ENCODE data around the gene MYL12B. TPM values are rescaled to one million over a fixed set of nuclear protein-coding genes. Genes with fewer than 3 reads are reported as not detected.

The MYL12B gene
- total RNA-seq, 3 donors from 2014 or later (not counting 1 experiment from before 2014, with no cell fraction given): 204 to 214 (median 210) TPM

GRCh38 chr18:3233433-3234168 is 28.3 kb upstream of the MYL12B start:
- Mint-ChIP-seq H3K9me3 (no peaks in the 10 kb centered on the region), H3K4me3 (no peak overlapping the region), H3K4me1 (no peaks in the 10 kb centered on the region), H3K36me3 (no peaks in the 10 kb centered on the region), H3K27ac (no peak overlapping the region), H3K27me3 (ENCODE audit: low read depth in 2 of 2) (no peaks in the 10 kb centered on the region)
- TF ChIP-seq CTCF (IDR thresholded peaks at IDR 0.05): no peak
- H3K4me3 ChIP-seq (ENCODE audit: low read length): no peak overlapping the region
- no peak for DNase-seq
- ATAC-seq: no peak
- H3K27me3 ChIP-seq (ENCODE audit: control insufficient read depth, insufficient read depth, low read length): no peaks in the 10 kb centered on the region
- H3K4me1 ChIP-seq (ENCODE audit: control insufficient read depth, insufficient read depth, low read length): no peaks in the 10 kb centered on the region
- H3K27ac ChIP-seq (ENCODE audit: low read length): no peak overlapping the region
- H3K36me3 ChIP-seq (ENCODE audit: control insufficient read depth, insufficient read depth, low read length): no peaks in the 10 kb centered on the region
- H3K9me3 ChIP-seq (ENCODE audit: control insufficient read depth, insufficient read depth, low read length): no peaks in the 10 kb centered on the region
- 97% methylated on average over 3 of the region's 4 CpGs for WGBS (ENCODE audit: insufficient coverage)
- intact Hi-C loops (cut with micrococcal nuclease): no loop called here

GRCh38 chr18:3234457-3234856 is 27.5 kb upstream of the MYL12B start:
- TF ChIP-seq CTCF (IDR thresholded peaks at IDR 0.05): no peak
- H3K9me3 Mint-ChIP-seq: no peaks in the 10 kb centered on the region
- intact Hi-C loops (cut with micrococcal nuclease): no loop called here
- H3K4me1 ChIP-seq (ENCODE audit: control insufficient read depth, insufficient read depth, low read length): no peaks in the 10 kb centered on the region
- no peak overlapping the region for H3K27ac Mint-ChIP-seq
- H3K36me3 ChIP-seq (ENCODE audit: control insufficient read depth, insufficient read depth, low read length): no peaks in the 10 kb centered on the region
- H3K4me3 ChIP-seq (ENCODE audit: low read length): no peak overlapping the region
- WGBS (ENCODE audit: insufficient coverage): 71% methylated on average over 5 of the region's 5 CpGs
- H3K27me3 ChIP-seq (ENCODE audit: control insufficient read depth, insufficient read depth, low read length): no peaks in the 10 kb centered on the region
- H3K4me3 Mint-ChIP-seq: no peak overlapping the region
- DNase-seq: no peak
- no peaks in the 10 kb centered on the region for H3K36me3 Mint-ChIP-seq
- no peaks in the 10 kb centered on the region for H3K27me3 Mint-ChIP-seq (ENCODE audit: low read depth in 2 of 2)
- H3K27ac ChIP-seq (ENCODE audit: low read length): no peak overlapping the region
- H3K9me3 ChIP-seq (ENCODE audit: control insufficient read depth, insufficient read depth, low read length): no peaks in the 10 kb centered on the region
- H3K4me1 Mint-ChIP-seq: peaks cover 0 to 5% of the 10 kb centered on the region in 2 donors
- ATAC-seq: no peak

- Histone ChIP-seq H3K27ac (ENCODE audit: low read length) (no peak overlapping the region), H3K4me1 (ENCODE audit: control insufficient read depth, insufficient read depth, low read length) (no peaks in the 10 kb centered on the region), H3K9me3 (ENCODE audit: control insufficient read depth, insufficient read depth, low read length) (no peaks in the 10 kb centered on the region), H3K27me3 (ENCODE audit: control insufficient read depth, insufficient read depth, low read length) (no peaks in the 10 kb centered on the region), H3K36me3 (ENCODE audit: control insufficient read depth, insufficient read depth, low read length) (no peaks in the 10 kb centered on the region), H3K4me3 (ENCODE audit: low read length) (no peak overlapping the region)
- TF ChIP-seq CTCF (IDR thresholded peaks at IDR 0.05): no peak
- no peaks in the 10 kb centered on the region for H3K27me3 Mint-ChIP-seq (ENCODE audit: low read depth in 2 of 2)
- no peak for ATAC-seq
- H3K27ac Mint-ChIP-seq: no peak overlapping the region
- no peak for DNase-seq
- H3K9me3 Mint-ChIP-seq: no peaks in the 10 kb centered on the region
- WGBS (ENCODE audit: insufficient coverage): 100% methylated on average over 2 of the region's 2 CpGs
- no peaks in the 10 kb centered on the region for H3K36me3 Mint-ChIP-seq
- H3K4me3 Mint-ChIP-seq: no peak overlapping the region
- peaks cover 0 to 9% of the 10 kb centered on the region in 2 donors for H3K4me1 Mint-ChIP-seq
- intact Hi-C loops (cut with micrococcal nuclease): no loop called here
These were observed 26.1 kb upstream of the MYL12B start for GRCh38 chr18:3235846-3236245.

GRCh38 chr18:3236470-3236869 is 25.5 kb upstream of the MYL12B start:
- Histone ChIP-seq H3K4me3 (ENCODE audit: low read length) (no peak overlapping the region), H3K36me3 (ENCODE audit: control insufficient read depth, insufficient read depth, low read length) (no peaks in the 10 kb centered on the region), H3K9me3 (ENCODE audit: control insufficient read depth, insufficient read depth, low read length) (peaks cover 3% of the 10 kb centered on the region), H3K4me1 (ENCODE audit: control insufficient read depth, insufficient read depth, low read length) (no peaks in the 10 kb centered on the region), H3K27ac (ENCODE audit: low read length) (no peak overlapping the region), H3K27me3 (ENCODE audit: control insufficient read depth, insufficient read depth, low read length) (no peaks in the 10 kb centered on the region)
- DNase-seq (no peak), ATAC-seq (no peak)
- no peak overlapping the region for H3K27ac Mint-ChIP-seq
- no peaks in the 10 kb centered on the region for H3K9me3 Mint-ChIP-seq
- H3K4me1 Mint-ChIP-seq: peaks cover 0 to 9% of the 10 kb centered on the region in 2 donors
- 94% methylated on average over 4 of the region's 4 CpGs for WGBS (ENCODE audit: insufficient coverage)
- H3K27me3 Mint-ChIP-seq (ENCODE audit: low read depth in 2 of 2): no peaks in the 10 kb centered on the region
- H3K36me3 Mint-ChIP-seq: no peaks in the 10 kb centered on the region
- TF ChIP-seq CTCF (IDR thresholded peaks at IDR 0.05): no peak
- intact Hi-C loops (cut with micrococcal nuclease): no loop called here
- H3K4me3 Mint-ChIP-seq: no peak overlapping the region

Data from natural killer cell (primary cell).